ENCODE results near the gene SULT6B1. TPM values are rescaled to one million over a fixed set of nuclear protein-coding genes. Genes with fewer than 3 reads are reported as not detected.
A peak's percentile ranks its signal among the peaks of the same experiment; 100 is the strongest.
"Not testable (repeated sequence)": the region's sequence is repeated elsewhere in the genome, so short reads cannot be mapped to it uniquely, and the experiment has no call there.

SULT6B1 gene
- total RNA-seq, 1 donor from 2014 or later: not detected

DNA sequence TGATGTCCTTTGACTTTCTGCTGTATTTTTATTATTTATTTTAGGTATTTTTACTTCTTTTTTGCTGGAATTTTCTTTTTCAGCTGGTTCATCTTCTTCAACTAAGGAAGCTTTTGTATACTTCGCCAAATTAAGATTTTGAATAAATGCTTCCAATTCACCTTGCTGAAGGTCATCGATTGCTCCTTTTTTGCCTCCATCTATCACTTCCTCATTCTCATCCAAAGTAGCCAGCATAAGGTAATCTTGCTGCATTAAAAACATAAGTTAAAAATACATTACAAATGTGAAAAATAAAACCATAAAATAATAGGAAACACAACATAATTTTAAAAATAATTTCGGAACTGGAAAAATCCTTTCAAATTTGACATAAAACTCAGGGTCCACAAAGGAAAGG, 40.3 kb upstream of the SULT6B1 start:
- Mint-ChIP-seq H3K9me3 (ENCODE audit: unreplicated experiment) (no peaks in the 10 kb centered on the region), H3K27me3 (ENCODE audit: unreplicated experiment) (no peaks in the 10 kb centered on the region), H3K36me3 (ENCODE audit: low read depth, unreplicated experiment) (peaks cover 12% of the 10 kb centered on the region), H3K4me1 (ENCODE audit: unreplicated experiment) (peaks cover 12% of the 10 kb centered on the region), H3K27ac (ENCODE audit: unreplicated experiment) (no peak overlapping the region), H3K4me3 (ENCODE audit: unreplicated experiment) (no peak overlapping the region)
- TF ChIP-seq, protein P1, sequence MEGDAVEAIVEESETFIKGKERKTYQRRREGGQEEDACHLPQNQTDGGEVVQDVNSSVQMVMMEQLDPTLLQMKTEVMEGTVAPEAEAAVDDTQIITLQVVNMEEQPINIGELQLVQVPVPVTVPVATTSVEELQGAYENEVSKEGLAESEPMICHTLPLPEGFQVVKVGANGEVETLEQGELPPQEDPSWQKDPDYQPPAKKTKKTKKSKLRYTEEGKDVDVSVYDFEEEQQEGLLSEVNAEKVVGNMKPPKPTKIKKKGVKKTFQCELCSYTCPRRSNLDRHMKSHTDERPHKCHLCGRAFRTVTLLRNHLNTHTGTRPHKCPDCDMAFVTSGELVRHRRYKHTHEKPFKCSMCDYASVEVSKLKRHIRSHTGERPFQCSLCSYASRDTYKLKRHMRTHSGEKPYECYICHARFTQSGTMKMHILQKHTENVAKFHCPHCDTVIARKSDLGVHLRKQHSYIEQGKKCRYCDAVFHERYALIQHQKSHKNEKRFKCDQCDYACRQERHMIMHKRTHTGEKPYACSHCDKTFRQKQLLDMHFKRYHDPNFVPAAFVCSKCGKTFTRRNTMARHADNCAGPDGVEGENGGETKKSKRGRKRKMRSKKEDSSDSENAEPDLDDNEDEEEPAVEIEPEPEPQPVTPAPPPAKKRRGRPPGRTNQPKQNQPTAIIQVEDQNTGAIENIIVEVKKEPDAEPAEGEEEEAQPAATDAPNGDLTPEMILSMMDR (IDR thresholded peaks at IDR 0.05; ENCODE audit: unreplicated experiment): no peak
- no peak for DNase-seq (ENCODE audit: low spot score)

DNA sequence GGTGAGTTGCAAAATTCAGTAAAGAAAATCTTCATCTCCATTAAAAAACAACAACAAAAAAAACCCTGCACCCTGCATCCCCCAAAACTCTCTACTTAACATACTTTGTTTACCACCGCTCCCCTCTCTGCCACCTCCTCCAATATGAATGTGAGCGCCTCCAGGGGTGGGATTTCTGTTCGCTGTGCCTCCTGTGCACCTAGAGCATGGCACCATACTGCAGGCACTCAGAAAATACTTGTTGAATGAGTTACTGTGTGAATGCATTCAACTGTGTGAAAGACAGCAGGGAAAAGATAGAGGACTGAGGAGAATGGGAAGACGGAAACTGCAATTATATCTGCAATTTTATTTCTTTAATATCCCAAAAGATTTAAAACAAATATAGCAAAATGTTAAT, 38.4 kb upstream of the SULT6B1 start:
- peaks cover 12% of the 10 kb centered on the region for H3K4me1 Mint-ChIP-seq (ENCODE audit: unreplicated experiment)
- no peak for DNase-seq (ENCODE audit: low spot score)
- H3K27ac Mint-ChIP-seq (ENCODE audit: unreplicated experiment): peak overlapping the region; percentile 39
- TF ChIP-seq, protein P1 (IDR thresholded peaks at IDR 0.05; ENCODE audit: unreplicated experiment): no peak
- no peaks in the 10 kb centered on the region for H3K27me3 Mint-ChIP-seq (ENCODE audit: unreplicated experiment)
- no peak overlapping the region for H3K4me3 Mint-ChIP-seq (ENCODE audit: unreplicated experiment)
- H3K36me3 Mint-ChIP-seq (ENCODE audit: low read depth, unreplicated experiment): peaks cover 16% of the 10 kb centered on the region
- H3K9me3 Mint-ChIP-seq (ENCODE audit: unreplicated experiment): no peaks in the 10 kb centered on the region

DNA sequence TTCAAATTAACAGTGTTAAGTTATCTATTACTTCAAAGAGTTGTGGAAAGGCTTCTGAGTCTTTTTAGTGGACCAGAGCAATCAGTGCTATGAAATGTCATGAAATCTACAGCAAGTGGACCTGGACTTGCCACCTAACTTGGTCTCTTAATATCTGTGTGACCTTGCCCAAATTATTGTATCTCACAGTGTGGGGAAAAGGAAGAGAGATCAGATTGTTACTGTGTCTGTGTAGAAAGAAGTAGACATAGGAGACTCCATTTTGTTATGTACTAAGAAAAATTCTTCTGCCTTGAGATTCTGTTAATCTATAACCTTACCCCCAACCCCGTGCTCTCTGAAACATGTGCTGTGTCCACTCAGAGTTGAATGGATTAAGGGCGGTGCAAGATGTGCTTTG, 36.7 kb upstream of the SULT6B1 start:
- not testable (repeated sequence) for H3K4me3 Mint-ChIP-seq (ENCODE audit: unreplicated experiment); H3K27ac Mint-ChIP-seq (ENCODE audit: unreplicated experiment); DNase-seq (ENCODE audit: low spot score); H3K27me3 Mint-ChIP-seq (ENCODE audit: unreplicated experiment); H3K9me3 Mint-ChIP-seq (ENCODE audit: unreplicated experiment)
- Mint-ChIP-seq H3K36me3 (ENCODE audit: low read depth, unreplicated experiment) (peaks cover 25% of the 10 kb centered on the region), H3K4me1 (ENCODE audit: unreplicated experiment) (peaks cover 12% of the 10 kb centered on the region)

DNA sequence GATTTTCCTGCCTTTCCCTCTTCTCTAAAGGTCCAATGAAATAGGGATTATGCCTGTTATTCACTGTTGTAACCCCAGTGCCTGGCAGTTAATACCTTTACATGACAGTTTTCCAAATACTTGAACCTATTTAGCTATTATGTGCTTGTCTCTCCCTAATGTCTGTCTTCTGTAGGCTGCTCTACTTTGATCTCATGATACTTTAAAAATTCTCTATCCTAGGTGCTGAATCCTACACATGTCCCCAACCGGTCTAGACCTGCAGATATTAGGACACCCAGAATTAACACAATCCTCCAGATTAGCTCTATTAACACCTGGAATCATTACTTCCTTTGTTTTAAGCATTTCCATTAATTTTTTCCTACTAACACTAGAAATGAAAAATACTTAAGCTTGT, 35.6 kb upstream of the SULT6B1 start:
- Mint-ChIP-seq H3K27me3 (ENCODE audit: unreplicated experiment) (no peaks in the 10 kb centered on the region), H3K9me3 (ENCODE audit: unreplicated experiment) (no peaks in the 10 kb centered on the region), H3K4me1 (ENCODE audit: unreplicated experiment) (peaks cover 9% of the 10 kb centered on the region), H3K36me3 (ENCODE audit: low read depth, unreplicated experiment) (peaks cover 28% of the 10 kb centered on the region), H3K4me3 (ENCODE audit: unreplicated experiment) (no peak overlapping the region), H3K27ac (ENCODE audit: unreplicated experiment) (no peak overlapping the region)
- TF ChIP-seq, protein P1 (IDR thresholded peaks at IDR 0.05; ENCODE audit: unreplicated experiment): no peak
- no peak for DNase-seq (ENCODE audit: low spot score)

DNA sequence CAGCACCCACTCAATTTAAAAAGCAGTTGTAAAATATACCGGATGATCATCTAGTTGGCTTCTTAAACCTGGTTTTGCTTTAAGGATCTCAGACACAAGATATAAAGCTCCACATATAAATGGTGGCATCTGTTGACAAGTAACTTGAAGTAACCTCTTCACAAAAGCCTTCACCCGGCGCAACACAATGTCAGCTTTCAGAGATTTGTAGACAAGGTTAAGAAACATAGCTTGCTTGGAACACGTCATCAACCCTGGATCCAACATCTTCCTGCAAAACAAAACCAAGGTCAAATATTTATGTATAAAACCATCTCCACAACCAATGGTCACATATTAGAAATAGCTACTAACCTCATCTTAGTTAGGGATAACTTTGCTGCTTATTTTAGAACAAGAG, 34.7 kb upstream of the SULT6B1 start:
- Mint-ChIP-seq H3K9me3 (ENCODE audit: unreplicated experiment) (no peaks in the 10 kb centered on the region), H3K36me3 (ENCODE audit: low read depth, unreplicated experiment) (peaks cover 28% of the 10 kb centered on the region), H3K27me3 (ENCODE audit: unreplicated experiment) (no peaks in the 10 kb centered on the region), H3K27ac (ENCODE audit: unreplicated experiment) (no peak overlapping the region), H3K4me3 (ENCODE audit: unreplicated experiment) (no peak overlapping the region), H3K4me1 (ENCODE audit: unreplicated experiment) (peaks cover 9% of the 10 kb centered on the region)
- no peak for DNase-seq (ENCODE audit: low spot score)
- TF ChIP-seq, protein P1 (IDR thresholded peaks at IDR 0.05; ENCODE audit: unreplicated experiment): no peak

DNA sequence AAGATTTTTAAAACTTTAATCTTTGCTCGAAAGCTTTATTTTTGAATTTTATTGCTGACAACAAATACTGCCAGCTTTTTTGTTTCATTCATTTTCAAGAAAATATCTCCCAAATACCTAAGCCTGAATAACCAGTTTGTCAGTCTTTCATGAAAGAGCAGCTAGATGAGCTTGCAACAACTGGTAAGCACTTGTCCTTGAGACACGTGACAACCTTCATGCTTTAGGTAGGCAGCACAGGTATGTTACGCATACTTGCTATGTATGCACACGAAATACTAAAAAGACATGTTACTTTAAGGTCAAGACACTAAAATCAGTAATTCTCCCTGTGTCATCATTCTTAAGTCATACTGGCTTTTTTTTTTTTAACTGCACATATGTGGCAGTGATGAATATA, 30.6 kb upstream of the SULT6B1 start:
- H3K27ac Mint-ChIP-seq (ENCODE audit: unreplicated experiment): no peak overlapping the region
- H3K36me3 Mint-ChIP-seq (ENCODE audit: low read depth, unreplicated experiment): peaks cover 19% of the 10 kb centered on the region
- no peaks in the 10 kb centered on the region for H3K27me3 Mint-ChIP-seq (ENCODE audit: unreplicated experiment)
- TF ChIP-seq, protein P1 (IDR thresholded peaks at IDR 0.05; ENCODE audit: unreplicated experiment): no peak
- no peaks in the 10 kb centered on the region for H3K9me3 Mint-ChIP-seq (ENCODE audit: unreplicated experiment)
- H3K4me1 Mint-ChIP-seq (ENCODE audit: unreplicated experiment): no peaks in the 10 kb centered on the region
- DNase-seq (ENCODE audit: low spot score): no peak
- H3K4me3 Mint-ChIP-seq (ENCODE audit: unreplicated experiment): no peak overlapping the region

Measured in endothelial cell (in vitro differentiated cells).